ENCODE measurements around the gene ANKRD65. TPM values are rescaled to one million over a fixed set of nuclear protein-coding genes. Genes with fewer than 3 reads are reported as not detected.

The ANKRD65 gene
- total and polyA plus RNA-seq, 7 donors, result 0.69 to 23.0 (median 10.0) TPM

- H3K9me3 ChIP-seq, result no peaks in the 10 kb centered on the region
- peaks cover 0 to 20% (median 4%) of the 10 kb centered on the region in 4 donors for H3K36me3 ChIP-seq
- H3K4me1 ChIP-seq, result peaks cover 0 to 5% (median 3%) of the 10 kb centered on the region in 4 donors
- DNase-seq, result no peak
- TF ChIP-seq POLR2A (IDR thresholded peaks at IDR 0.05) (no peak), CTCF (IDR thresholded peaks at IDR 0.05) (no peak), POLR2AphosphoS5 (IDR thresholded peaks at IDR 0.05) (no peak), EP300 (IDR thresholded peaks at IDR 0.05) (no peak)
- 95% methylated on average over 16 of the region's 16 CpGs for WGBS, 2 donors
- no peaks in the 10 kb centered on the region for H3K27me3 ChIP-seq
- intact Hi-C loops (cut with DNase I), result no loop called here
- H3K4me3 ChIP-seq, result no peak overlapping the region
- H3K27ac ChIP-seq, result no peak overlapping the region
These were observed 40.2 kb downstream of the ANKRD65 start for GRCh38 chr1:1380860-1381259.

GRCh38 chr1:1377540-1378205 is 43.4 kb downstream of the ANKRD65 start:
- WGBS, 2 donors, result 96% methylated on average over 16 of the region's 16 CpGs
- TF ChIP-seq EP300 (IDR thresholded peaks at IDR 0.05) (no peak), POLR2AphosphoS5 (IDR thresholded peaks at IDR 0.05) (no peak), CTCF (IDR thresholded peaks at IDR 0.05) (no peak)
- Histone ChIP-seq H3K36me3 (peaks cover 0 to 18% (median 4%) of the 10 kb centered on the region in 4 donors), H3K9me3 (no peaks in the 10 kb centered on the region), H3K27me3 (no peaks in the 10 kb centered on the region), H3K4me3 (no peak overlapping the region), H3K4me1 (peaks cover 2 to 26% (median 20%) of the 10 kb centered on the region in 4 donors), H3K27ac (no peak overlapping the region)
- intact Hi-C loops (cut with DNase I), result no loop called here
- DNase-seq, result no peak

GRCh38 chr1:1376551-1377226 is 44.4 kb downstream of the ANKRD65 start:
- WGBS, 2 donors, result 92% methylated on average over 10 of the region's 10 CpGs
- no peak overlapping the region for H3K4me3 ChIP-seq
- no peaks in the 10 kb centered on the region for H3K27me3 ChIP-seq
- H3K27ac ChIP-seq, result peak overlapping the region in 2 of 4 donors; percentile 92 to 96
- H3K36me3 ChIP-seq, result peaks cover 0 to 20% (median 4%) of the 10 kb centered on the region in 4 donors
- H3K4me1 ChIP-seq, result peaks cover 2 to 35% (median 30%) of the 10 kb centered on the region in 4 donors
- no peaks in the 10 kb centered on the region for H3K9me3 ChIP-seq
- no peak for TF ChIP-seq POLR2AphosphoS5 (IDR thresholded peaks at IDR 0.05)
- TF ChIP-seq EP300 (IDR thresholded peaks at IDR 0.05), result no peak
- no peak for DNase-seq
- intact Hi-C loops (cut with DNase I), result no loop called here

- H3K4me1 ChIP-seq, result peaks cover 2 to 41% (median 34%) of the 10 kb centered on the region in 4 donors
- TF ChIP-seq POLR2AphosphoS5 (IDR thresholded peaks at IDR 0.05), result peak; percentile 58 to 91 (median 87)
- TF ChIP-seq EP300 (IDR thresholded peaks at IDR 0.05), result peak in 1 of 4 donors; percentile 71
- TF ChIP-seq POLR2A (IDR thresholded peaks at IDR 0.05), result peak; percentile 24 to 42
- peak in 1 of 4 experiments; percentile 18 for TF ChIP-seq CTCF (IDR thresholded peaks at IDR 0.05)
- 1% methylated on average over 85 of the region's 85 CpGs for WGBS, 2 donors
- H3K36me3 ChIP-seq, result peaks cover 0 to 15% (median 4%) of the 10 kb centered on the region in 4 donors
- H3K27ac ChIP-seq, result peak within 1 kb of the TSS; percentile 92 to 98 (median 95)
- H3K9me3 ChIP-seq, result no peaks in the 10 kb centered on the region
- H3K27me3 ChIP-seq, result no peaks in the 10 kb centered on the region
- DNase-seq, result peak; percentile 100
- intact Hi-C loops (cut with DNase I), result loop anchor here (2.0 kb wide), 1 partner anchor 66 kb away; the partner anchor contains the start of gene PUSL1
- H3K4me3 ChIP-seq, result peak within 1 kb of the TSS; percentile 69 to 100 (median 96)
These were observed 46.0 kb downstream of the ANKRD65 start, which contains the start of gene AURKAIP1 for GRCh38 chr1:1374929-1375662. Gene AURKAIP1, minus strand, starts transcription at chr1:1375207. Its CDS starts 451 bp downstream, at chr1:1374756.

Measured in sigmoid colon (tissue), 7 donors.